Prostate gland (tissue), 2 donors: ENCODE results near the gene ZBTB25.

ENCODE experiments used
- POLR2A ChIP-seq: fragments of 450-650 bp; IDR thresholded peaks from one replicate; pipeline ENCODE4 v1.6.1; 2016; ENCODE audit warnings: antibody characterized with exemption, mild to moderate bottlenecking
- POLR2AphosphoS5 ChIP-seq: sonication (generic); formaldehyde crosslinking; IDR thresholded peaks from one replicate; pipeline ENCODE4 v1.6.1; 2017; ENCODE audit warnings: antibody characterized with exemption
- TF ChIP-seq, protein P1 (sequence below), 4 experiments: fragments of 200-600 bp in 2 of 4; fragments of 450-650 bp in 2 of 4; sonication (generic) in 2 of 4; IDR thresholded peaks; 1 replicate in 3 of 4; 2 replicates in 1 of 4; pipeline ENCODE4 v1.5.1; 2016 to 2019; ENCODE audit warnings: antibody characterized with exemption in 4 of 4, mild to moderate bottlenecking in 2 of 4, moderate library complexity in 2 of 4

DNA sequence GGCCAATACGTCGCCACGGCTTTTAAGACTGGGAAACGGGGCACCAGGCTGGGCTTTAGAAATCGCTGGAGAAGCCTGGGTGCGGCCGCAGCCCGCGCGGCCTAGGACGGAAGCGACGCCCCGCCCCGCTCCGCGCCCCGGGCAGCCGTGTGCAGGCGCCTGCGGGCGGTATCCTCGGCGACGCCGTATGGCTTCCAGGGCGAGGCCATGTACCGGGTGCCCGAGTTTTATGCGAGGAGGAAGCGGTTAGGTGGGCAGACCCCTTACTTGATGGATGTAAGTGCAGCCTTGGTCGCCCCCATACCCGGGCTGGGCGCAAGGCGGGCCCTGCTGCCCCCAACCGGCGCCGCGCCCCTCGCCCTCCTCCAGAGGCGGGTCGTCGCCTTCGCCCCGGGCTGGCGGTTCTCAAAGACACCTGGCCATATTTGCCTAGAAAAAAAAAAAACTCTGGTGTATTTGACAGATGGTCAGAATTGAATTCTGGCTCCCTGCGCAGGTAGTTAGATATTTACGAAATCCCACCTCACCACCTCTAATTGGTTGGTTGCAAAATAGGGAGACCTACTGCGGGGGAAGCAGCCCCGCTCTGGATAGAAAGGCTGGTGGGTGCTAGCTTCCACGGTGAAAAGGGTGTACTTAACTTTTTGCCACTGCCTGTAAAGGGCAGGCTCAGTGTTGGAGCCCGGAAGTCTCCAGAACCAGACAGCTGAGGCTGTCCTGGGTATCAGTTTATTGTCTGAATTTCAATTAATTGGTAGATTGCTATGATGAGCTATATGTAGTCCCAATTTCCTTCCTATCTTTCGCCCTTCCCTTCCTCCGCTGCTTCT is 46.4 kb upstream of the ZBTB25 start, which contains the start of gene PPP1R36:
- TF ChIP-seq, protein P1, sequence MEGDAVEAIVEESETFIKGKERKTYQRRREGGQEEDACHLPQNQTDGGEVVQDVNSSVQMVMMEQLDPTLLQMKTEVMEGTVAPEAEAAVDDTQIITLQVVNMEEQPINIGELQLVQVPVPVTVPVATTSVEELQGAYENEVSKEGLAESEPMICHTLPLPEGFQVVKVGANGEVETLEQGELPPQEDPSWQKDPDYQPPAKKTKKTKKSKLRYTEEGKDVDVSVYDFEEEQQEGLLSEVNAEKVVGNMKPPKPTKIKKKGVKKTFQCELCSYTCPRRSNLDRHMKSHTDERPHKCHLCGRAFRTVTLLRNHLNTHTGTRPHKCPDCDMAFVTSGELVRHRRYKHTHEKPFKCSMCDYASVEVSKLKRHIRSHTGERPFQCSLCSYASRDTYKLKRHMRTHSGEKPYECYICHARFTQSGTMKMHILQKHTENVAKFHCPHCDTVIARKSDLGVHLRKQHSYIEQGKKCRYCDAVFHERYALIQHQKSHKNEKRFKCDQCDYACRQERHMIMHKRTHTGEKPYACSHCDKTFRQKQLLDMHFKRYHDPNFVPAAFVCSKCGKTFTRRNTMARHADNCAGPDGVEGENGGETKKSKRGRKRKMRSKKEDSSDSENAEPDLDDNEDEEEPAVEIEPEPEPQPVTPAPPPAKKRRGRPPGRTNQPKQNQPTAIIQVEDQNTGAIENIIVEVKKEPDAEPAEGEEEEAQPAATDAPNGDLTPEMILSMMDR (IDR thresholded peaks at IDR 0.05): no peak
- TF ChIP-seq POLR2AphosphoS5 (no peak), POLR2A (no peak)
